Measurements from ENCODE around the gene PPP2R1B.

GRCh38 chr11:111727431-111727830 is 38.8 kb downstream of the PPP2R1B start:
- TF ChIP-seq CTCF (IDR thresholded peaks at IDR 0.05; ENCODE audit: low read depth, low read length, poor library complexity, severe bottlenecking) = no peak
- no peak for TF ChIP-seq EZH2phosphoT487 (IDR thresholded peaks at IDR 0.05; ENCODE audit: borderline replicate concordance, low read length)
